Kidney epithelial cell (primary cell): Measurements from ENCODE around the gene POLRMT. TPM values are rescaled to one million over a fixed set of nuclear protein-coding genes. Genes with fewer than 3 reads are reported as not detected.
"Not testable (repeated sequence)": the region's sequence is repeated elsewhere in the genome, so short reads cannot be mapped to it uniquely, and the experiment has no call there.

ENCODE experiments used
- DNase-seq: peaks from one replicate; pipeline ENCODE4 v3.0.0-alpha.2; 2010; ENCODE audit warnings: low read depth
- H3K27me3 ChIP-seq: 2 replicates; pipeline ENCODE4 v1.6.0; 2011; ENCODE audit warnings: low read length; ENCODE audit not compliant: control insufficient read depth, insufficient read depth
- H3K36me3 ChIP-seq: 2 replicates; pipeline ENCODE4 v1.5.1; 2011; ENCODE audit warnings: low read length; ENCODE audit not compliant: control insufficient read depth, insufficient read depth
- H3K4me3 ChIP-seq: 2 replicates; pipeline ENCODE4 v1.5.1; 2011; ENCODE audit warnings: low read depth, mild to moderate bottlenecking, control low read depth, low read length
- CTCF ChIP-seq: IDR thresholded peaks from 2 replicates; pipeline ENCODE4 v1.5.1; 2011; ENCODE audit warnings: mild to moderate bottlenecking, moderate library complexity, low read length, control low read depth, inconsistent platforms; ENCODE audit not compliant: insufficient read depth, poor library complexity, severe bottlenecking
- total RNA-seq: library from RNA; depleted of rRNA; stranded (reverse); fragments of >200 nt; gene quantifications from 2 replicates; pipeline ENCODE4 v1.2.3, GENCODE V29; 2015

Gene POLRMT
- total RNA-seq, 1 donor from 2014 or later, result 47.6 TPM

- H3K4me3 ChIP-seq, result no peak overlapping the region
- no peaks in the 10 kb centered on the region for H3K36me3 ChIP-seq
- TF ChIP-seq CTCF, result no peak
- no peaks in the 10 kb centered on the region for H3K27me3 ChIP-seq
- no peak for DNase-seq
Observed at GRCh38 chr19:624433-625109, 8.8 kb downstream of the POLRMT start.

GRCh38 chr19:623974-624373, 9.4 kb downstream of the POLRMT start:
- Histone ChIP-seq H3K4me3 (no peak overlapping the region), H3K27me3 (no peaks in the 10 kb centered on the region), H3K36me3 (no peaks in the 10 kb centered on the region)
- no peak for TF ChIP-seq CTCF
- DNase-seq, result peak; percentile 65

GRCh38 chr19:623175-623916, 10.0 kb downstream of the POLRMT start:
- no peak for DNase-seq
- no peak overlapping the region for H3K4me3 ChIP-seq
- TF ChIP-seq CTCF, result no peak
- H3K27me3 ChIP-seq, result no peaks in the 10 kb centered on the region
- peaks cover 2% of the 10 kb centered on the region for H3K36me3 ChIP-seq

- no peaks in the 10 kb centered on the region for H3K27me3 ChIP-seq
- DNase-seq, result no peak
- H3K4me3 ChIP-seq, result no peak overlapping the region
- H3K36me3 ChIP-seq, result peaks cover 4% of the 10 kb centered on the region
- no peak for TF ChIP-seq CTCF
Observed at GRCh38 chr19:622666-623065, 10.7 kb downstream of the POLRMT start.

- TF ChIP-seq CTCF, result no peak
- Histone ChIP-seq H3K27me3 (no peaks in the 10 kb centered on the region), H3K4me3 (no peak overlapping the region), H3K36me3 (peaks cover 4% of the 10 kb centered on the region)
- no peak for DNase-seq
Observed at GRCh38 chr19:621819-622218, 11.5 kb downstream of the POLRMT start.

GRCh38 chr19:621191-621590, 12.1 kb downstream of the POLRMT start:
- not testable (repeated sequence) for DNase-seq, H3K27me3 ChIP-seq, H3K36me3 ChIP-seq, H3K4me3 ChIP-seq
